ENCODE measurements around the gene PRKAR2B.

Gene PRKAR2B

DNA sequence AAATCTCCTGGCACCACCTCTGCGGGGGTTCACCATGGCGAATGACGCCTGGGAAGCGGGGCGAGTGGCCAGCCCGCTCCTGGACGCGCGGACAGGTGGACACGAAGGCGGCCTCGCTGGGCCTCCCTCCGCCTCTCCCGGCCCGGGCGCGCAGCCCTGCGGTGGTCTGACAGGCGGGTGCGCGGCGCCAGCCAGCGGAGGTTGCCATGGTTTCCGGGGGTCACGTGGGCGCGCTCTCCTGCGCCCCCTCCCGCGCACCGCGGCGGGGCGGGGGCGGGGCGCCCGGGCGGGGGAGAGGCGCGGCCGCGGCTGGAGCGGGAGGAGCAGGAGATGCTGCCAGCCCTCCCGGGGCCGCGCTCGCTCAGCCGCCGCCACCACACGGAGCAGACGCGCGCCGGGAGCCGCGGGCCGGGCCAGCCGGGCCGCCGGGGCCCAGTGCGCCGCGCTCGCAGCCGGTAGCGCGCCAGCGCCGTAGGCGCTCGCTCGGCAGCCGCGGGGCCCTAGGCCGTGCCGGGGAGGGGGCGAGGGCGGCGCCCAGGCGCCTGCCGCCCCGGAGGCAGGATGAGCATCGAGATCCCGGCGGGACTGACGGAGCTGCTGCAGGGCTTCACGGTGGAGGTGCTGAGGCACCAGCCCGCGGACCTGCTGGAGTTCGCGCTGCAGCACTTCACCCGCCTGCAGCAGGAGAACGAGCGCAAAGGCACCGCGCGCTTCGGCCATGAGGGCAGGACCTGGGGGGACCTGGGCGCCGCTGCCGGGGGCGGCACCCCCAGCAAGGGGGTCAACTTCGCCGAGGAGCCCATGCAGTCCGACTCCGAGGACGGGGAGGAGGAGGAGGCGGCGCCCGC is at the start of gene PRKAR2B:
Gene PRKAR2B, plus strand, starts transcription at position 359 of the 848 bp plus-strand sequence. Its CDS starts 203 bp downstream, at position 562.
- no peaks in the 10 kb centered on the region for H3K9me3 Mint-ChIP-seq
- H3K4me3 Mint-ChIP-seq, result peak within 1 kb of the TSS; percentile 87
- peak within 1 kb of the TSS; percentile 3 for H3K27ac Mint-ChIP-seq
- peaks cover 11% of the 10 kb centered on the region for H3K4me1 Mint-ChIP-seq
- no peaks in the 10 kb centered on the region for H3K36me3 Mint-ChIP-seq
- peaks cover 26% of the 10 kb centered on the region for H3K27me3 Mint-ChIP-seq

DNA sequence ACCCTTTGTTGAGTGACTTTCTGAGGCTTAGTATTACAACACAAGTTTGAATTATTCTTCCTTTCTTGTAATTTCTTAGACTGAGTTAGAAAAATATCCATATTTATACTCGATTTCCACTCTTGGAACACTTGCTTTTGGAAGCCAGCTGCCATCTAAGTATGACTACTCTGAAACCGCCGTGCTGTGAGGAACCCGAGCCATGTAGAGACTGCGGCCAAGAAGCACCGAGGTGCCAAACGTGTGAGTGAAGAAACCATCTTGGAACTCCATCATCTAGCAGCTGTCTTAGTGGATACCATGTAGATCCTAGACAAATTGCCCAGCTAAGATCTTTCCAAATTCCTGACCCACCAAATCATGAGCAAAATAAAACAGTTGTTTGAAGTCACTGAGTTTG is 49.7 kb upstream of the PRKAR2B start:
- Mint-ChIP-seq H3K27ac (no peak overlapping the region), H3K36me3 (peaks cover 1% of the 10 kb centered on the region), H3K27me3 (peaks cover 5% of the 10 kb centered on the region), H3K4me1 (no peaks in the 10 kb centered on the region), H3K4me3 (no peak overlapping the region), H3K9me3 (no peaks in the 10 kb centered on the region)

DNA sequence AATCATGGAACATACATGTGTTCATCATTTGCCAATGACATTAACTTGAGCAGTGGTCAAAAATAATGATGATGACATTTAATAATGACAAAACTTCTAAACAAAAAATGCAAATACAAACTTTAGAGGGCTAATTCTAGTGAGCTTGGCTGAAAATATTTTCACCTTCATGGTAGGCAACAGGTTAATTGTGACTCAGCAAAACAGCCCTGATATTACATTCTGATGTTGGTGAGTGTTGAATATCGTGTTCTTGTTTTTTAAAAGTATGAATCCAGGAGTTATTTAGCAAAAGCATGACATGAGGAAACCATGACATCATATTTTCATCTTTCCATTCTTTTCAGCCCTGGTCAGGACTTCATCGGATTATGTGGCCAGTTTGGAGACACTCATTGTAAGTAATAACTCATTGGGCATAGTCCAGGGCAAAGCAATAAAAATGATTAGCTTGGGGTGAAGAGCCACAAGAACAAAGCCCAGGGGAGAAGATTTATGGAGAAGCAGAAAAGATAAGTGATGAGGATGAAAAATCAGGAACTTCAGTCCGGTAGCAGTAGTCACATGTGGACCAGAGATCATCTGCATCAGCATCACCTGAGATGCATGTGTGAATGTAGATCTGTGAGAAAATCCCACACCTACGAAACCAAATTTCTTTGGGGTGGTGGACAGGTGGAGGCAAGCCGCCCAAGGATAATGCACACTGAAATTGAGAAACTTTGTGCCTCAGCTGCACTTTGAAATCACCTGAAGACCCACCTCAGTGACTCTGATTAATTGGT is 46.8 kb upstream of the PRKAR2B start:
- Mint-ChIP-seq H3K4me1 (no peaks in the 10 kb centered on the region), H3K27ac (no peak overlapping the region), H3K9me3 (no peaks in the 10 kb centered on the region), H3K27me3 (peaks cover 7% of the 10 kb centered on the region), H3K4me3 (no peak overlapping the region), H3K36me3 (peaks cover 1% of the 10 kb centered on the region)

GRCh38 chr7:106999023-106999422 is 45.5 kb upstream of the PRKAR2B start:
- no peak overlapping the region for H3K27ac Mint-ChIP-seq
- H3K9me3 Mint-ChIP-seq, result no peaks in the 10 kb centered on the region
- H3K36me3 Mint-ChIP-seq, result peaks cover 1% of the 10 kb centered on the region
- H3K27me3 Mint-ChIP-seq, result peaks cover 6% of the 10 kb centered on the region
- no peaks in the 10 kb centered on the region for H3K4me1 Mint-ChIP-seq
- H3K4me3 Mint-ChIP-seq, result no peak overlapping the region

GRCh38 chr7:107001490-107001889 is 43.0 kb upstream of the PRKAR2B start:
- Mint-ChIP-seq H3K4me1 (no peaks in the 10 kb centered on the region), H3K4me3 (no peak overlapping the region), H3K9me3 (no peaks in the 10 kb centered on the region), H3K27ac (no peak overlapping the region), H3K27me3 (peaks cover 5% of the 10 kb centered on the region), H3K36me3 (peaks cover 1% of the 10 kb centered on the region)

DNA sequence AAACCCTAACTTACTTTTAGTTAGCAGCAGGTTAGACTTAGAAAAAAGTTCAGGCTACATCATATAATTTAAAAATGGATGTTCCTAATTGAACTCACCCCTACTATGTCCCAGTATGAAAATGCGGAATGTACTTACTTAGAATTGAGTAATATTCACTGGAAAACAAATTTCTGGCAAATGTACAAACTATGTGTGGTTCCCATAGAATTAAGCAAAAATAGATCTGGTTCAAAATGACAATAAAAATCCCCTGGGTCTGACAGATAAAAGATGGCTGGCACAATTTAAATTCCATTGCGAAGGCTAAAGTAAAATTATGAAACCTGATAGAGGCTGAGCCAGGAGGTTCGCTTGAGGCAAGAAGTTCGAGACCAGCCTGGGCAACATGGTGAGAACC is 42.4 kb upstream of the PRKAR2B start:
- H3K27me3 Mint-ChIP-seq, result peaks cover 5% of the 10 kb centered on the region

DNA sequence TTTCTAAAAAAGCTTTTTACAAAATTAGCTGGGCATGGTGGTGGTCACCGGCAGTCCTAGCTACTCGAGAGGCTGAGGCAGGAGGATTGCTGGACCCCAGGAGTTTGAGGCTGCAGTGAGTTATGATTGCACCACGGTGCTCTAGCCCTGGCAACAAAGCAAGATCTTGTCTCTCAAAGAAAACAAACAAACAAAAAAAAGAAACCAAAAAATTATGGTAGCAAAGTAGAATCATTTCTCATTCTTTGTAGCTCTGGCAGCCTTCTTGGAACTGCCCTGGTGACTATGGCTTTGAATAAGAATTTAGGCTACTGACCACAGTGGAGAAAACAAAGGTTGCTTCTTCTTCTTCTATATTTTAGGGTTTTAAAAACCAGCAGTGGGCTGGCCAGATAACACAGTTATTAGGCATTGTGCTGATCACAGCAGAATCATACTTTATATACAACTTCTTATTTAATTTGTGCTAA is 41.9 kb upstream of the PRKAR2B start:
- Mint-ChIP-seq H3K27ac (no peak overlapping the region), H3K27me3 (peaks cover 5% of the 10 kb centered on the region), H3K36me3 (peaks cover 1% of the 10 kb centered on the region), H3K4me1 (no peaks in the 10 kb centered on the region), H3K4me3 (no peak overlapping the region), H3K9me3 (no peaks in the 10 kb centered on the region)

More for the DNA sequence above, 42.4 kb upstream of the PRKAR2B start:
- Mint-ChIP-seq H3K36me3 (peaks cover 1% of the 10 kb centered on the region), H3K4me3 (no peak overlapping the region), H3K4me1 (no peaks in the 10 kb centered on the region), H3K9me3 (no peaks in the 10 kb centered on the region), H3K27ac (no peak overlapping the region)

DNA sequence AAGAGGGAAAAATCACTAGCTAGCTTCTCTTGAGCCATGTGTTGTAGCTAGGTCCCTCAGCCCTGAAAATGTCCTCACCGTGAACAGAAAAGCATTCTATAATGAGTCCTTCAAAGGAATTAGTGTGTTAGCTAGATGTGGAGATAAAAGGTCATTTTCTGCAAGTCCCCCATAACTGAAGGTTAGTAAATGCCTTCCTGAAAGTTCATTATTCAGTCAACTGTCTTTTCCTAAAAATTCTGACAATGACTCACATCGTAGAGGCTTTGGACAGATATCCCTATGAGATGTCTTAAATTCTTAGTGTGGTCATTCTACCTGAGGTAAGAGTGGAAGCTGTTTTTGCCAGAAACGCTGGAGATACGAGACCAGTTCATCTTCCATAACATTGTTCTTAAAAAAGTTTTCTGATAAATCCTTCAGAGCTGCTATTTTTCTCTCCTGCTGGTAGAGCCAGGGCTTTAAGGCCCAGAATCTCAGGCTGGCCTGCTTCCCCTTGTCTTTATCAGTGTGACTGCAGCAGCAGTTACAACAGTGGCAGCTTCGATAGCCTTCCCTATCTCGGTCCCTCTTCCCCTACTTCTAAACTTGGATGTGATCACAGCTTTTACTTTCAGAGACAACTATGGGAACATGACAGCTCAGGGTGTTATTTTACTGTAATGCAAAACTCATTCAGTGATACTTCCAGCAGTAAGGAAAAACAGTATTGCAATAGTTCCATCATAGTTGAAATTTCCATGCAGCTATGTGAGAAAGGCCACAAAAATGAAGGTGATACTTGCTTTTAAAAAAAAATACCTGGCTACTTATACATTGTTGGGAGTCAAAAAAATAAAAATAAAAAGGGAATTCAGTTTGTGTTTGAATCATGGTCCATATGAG is 37.3 kb upstream of the PRKAR2B start:
- no peaks in the 10 kb centered on the region for H3K9me3 Mint-ChIP-seq
- no peak overlapping the region for H3K27ac Mint-ChIP-seq
- H3K27me3 Mint-ChIP-seq, result no peaks in the 10 kb centered on the region
- no peak overlapping the region for H3K4me3 Mint-ChIP-seq
- no peaks in the 10 kb centered on the region for H3K36me3 Mint-ChIP-seq
- H3K4me1 Mint-ChIP-seq, result no peaks in the 10 kb centered on the region

DNA sequence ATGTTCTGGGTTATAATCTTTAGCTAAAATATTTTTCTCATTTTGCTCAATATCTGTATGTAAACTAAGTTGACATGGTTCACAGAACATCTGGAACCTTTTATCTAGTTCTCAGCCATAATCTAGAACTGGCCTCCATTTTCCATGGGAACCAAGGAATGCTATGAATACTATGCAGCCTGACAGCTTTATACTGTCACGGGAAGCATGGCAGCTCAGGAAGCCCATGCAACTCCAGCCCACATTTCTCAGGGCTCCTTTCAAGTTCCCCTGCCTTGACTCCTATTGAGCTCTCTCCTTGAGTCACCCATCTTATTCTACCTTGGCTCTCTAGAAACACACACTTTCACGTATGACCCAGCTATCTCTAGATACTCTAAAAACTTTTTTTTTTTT is 36.6 kb upstream of the PRKAR2B start:
- H3K4me1 Mint-ChIP-seq, result no peaks in the 10 kb centered on the region
- no peaks in the 10 kb centered on the region for H3K36me3 Mint-ChIP-seq
- H3K27ac Mint-ChIP-seq, result no peak overlapping the region
- H3K27me3 Mint-ChIP-seq, result no peaks in the 10 kb centered on the region
- no peaks in the 10 kb centered on the region for H3K9me3 Mint-ChIP-seq
- no peak overlapping the region for H3K4me3 Mint-ChIP-seq

GRCh38 chr7:107009846-107010203 is 34.7 kb upstream of the PRKAR2B start:
- Mint-ChIP-seq H3K27me3 (no peaks in the 10 kb centered on the region), H3K36me3 (no peaks in the 10 kb centered on the region), H3K9me3 (no peaks in the 10 kb centered on the region), H3K27ac (no peak overlapping the region), H3K4me1 (no peaks in the 10 kb centered on the region), H3K4me3 (no peak overlapping the region)

- no peaks in the 10 kb centered on the region for H3K9me3 Mint-ChIP-seq
- H3K4me3 Mint-ChIP-seq, result no peak overlapping the region
- no peaks in the 10 kb centered on the region for H3K27me3 Mint-ChIP-seq
- no peaks in the 10 kb centered on the region for H3K4me1 Mint-ChIP-seq
- H3K27ac Mint-ChIP-seq, result no peak overlapping the region
- H3K36me3 Mint-ChIP-seq, result no peaks in the 10 kb centered on the region
Observed at GRCh38 chr7:107012691-107013090, 31.8 kb upstream of the PRKAR2B start.

- H3K36me3 Mint-ChIP-seq, result no peaks in the 10 kb centered on the region
- no peaks in the 10 kb centered on the region for H3K9me3 Mint-ChIP-seq
- H3K4me3 Mint-ChIP-seq, result no peak overlapping the region
- no peaks in the 10 kb centered on the region for H3K4me1 Mint-ChIP-seq
- H3K27ac Mint-ChIP-seq, result no peak overlapping the region
- H3K27me3 Mint-ChIP-seq, result peaks cover 2% of the 10 kb centered on the region
Observed at GRCh38 chr7:107014387-107015023, 30.0 kb upstream of the PRKAR2B start.

- no peaks in the 10 kb centered on the region for H3K9me3 Mint-ChIP-seq
- no peak overlapping the region for H3K4me3 Mint-ChIP-seq
- no peak overlapping the region for H3K27ac Mint-ChIP-seq
- no peaks in the 10 kb centered on the region for H3K36me3 Mint-ChIP-seq
- no peaks in the 10 kb centered on the region for H3K4me1 Mint-ChIP-seq
- peaks cover 2% of the 10 kb centered on the region for H3K27me3 Mint-ChIP-seq
Observed at GRCh38 chr7:107016312-107016711, 28.2 kb upstream of the PRKAR2B start.

DNA sequence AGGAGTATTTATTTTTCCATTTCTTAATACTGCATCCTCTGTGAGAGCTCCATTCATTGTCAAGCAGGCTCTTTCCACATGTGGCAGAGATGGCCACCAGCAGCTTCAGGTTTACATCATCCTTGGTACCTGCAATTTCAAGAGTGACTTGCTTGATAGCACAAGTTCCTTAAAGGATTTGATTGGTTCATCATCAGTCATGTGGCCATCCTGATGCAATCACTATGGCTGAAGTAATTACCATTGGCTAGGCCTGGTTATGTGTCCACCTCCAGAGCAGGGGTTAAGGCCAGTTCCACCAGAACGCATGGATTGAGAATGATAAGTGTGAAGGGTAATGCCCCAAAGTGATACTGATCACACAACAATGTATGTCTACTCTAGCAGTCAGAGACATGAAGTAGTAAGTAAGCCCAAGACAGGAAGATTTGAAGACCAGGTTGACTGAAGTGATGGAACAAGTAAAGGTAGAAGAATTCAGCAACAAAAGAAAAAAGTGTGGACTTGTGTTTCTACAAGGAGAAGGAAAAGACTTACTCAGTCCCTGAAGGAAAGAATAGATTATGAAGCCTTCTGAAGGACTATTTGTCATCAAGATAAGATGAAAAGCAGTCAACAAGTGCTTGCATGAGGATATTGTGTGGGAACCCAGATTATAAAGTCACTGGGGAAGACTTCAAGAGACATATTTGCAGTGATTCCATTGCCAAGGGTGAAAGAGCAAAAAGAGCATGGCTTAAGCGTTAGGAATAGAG is 26.4 kb upstream of the PRKAR2B start:
- Mint-ChIP-seq H3K27ac (no peak overlapping the region), H3K27me3 (peaks cover 2% of the 10 kb centered on the region), H3K9me3 (no peaks in the 10 kb centered on the region), H3K36me3 (no peaks in the 10 kb centered on the region), H3K4me3 (no peak overlapping the region), H3K4me1 (no peaks in the 10 kb centered on the region)

Measured in activated naive CD4-positive, alpha-beta T cell treated with anti-CD3 and anti-CD28 coated beads, Interleukin-2, amount 50 U/mL, for 24 hours (primary cell).